ENCODE results near the gene PEF1. TPM values are rescaled to one million over a fixed set of nuclear protein-coding genes. Genes with fewer than 3 reads are reported as not detected.

Gene PEF1
- total and polyA plus RNA-seq, 2 donors (not counting 3 experiments of a cell fraction or from before 2014, with no cell fraction given) = 73.3 to 161 TPM

GRCh38 chr1:31675756-31676155, 31.1 kb upstream of the PEF1 start:
- Histone ChIP-seq H3K79me2 (ENCODE audit: control insufficient read depth, insufficient read depth, low read length) (no peaks in the 10 kb centered on the region), H3K4me3 (replicated peaks in 1 of 3; ENCODE audit: insufficient read depth in 1 of 3, low read depth in 1 of 3, low read length in 3 of 3) (no peak overlapping the region), H3K27ac (ENCODE audit: insufficient read depth, low read depth, low read length) (no peak overlapping the region), H3K9ac (replicated peaks; ENCODE audit: extremely low read depth, insufficient read depth, low read length) (no peak overlapping the region), H2AFZ (ENCODE audit: low read depth, low read length) (no peak overlapping the region), H4K20me1 (replicated peaks; ENCODE audit: control insufficient read depth, extremely low read depth, insufficient read depth, low read length) (no peaks in the 10 kb centered on the region), H3K9me3 (replicated peaks; ENCODE audit: control insufficient read depth, insufficient read depth, low read length) (no peaks in the 10 kb centered on the region), H3K9me1 (replicated peaks; ENCODE audit: control insufficient read depth, extremely low read depth, insufficient read depth, low read length) (no peaks in the 10 kb centered on the region), H3K4me1 (ENCODE audit: control insufficient read depth, extremely low read depth, insufficient read depth, low read length) (peaks cover 8% of the 10 kb centered on the region), H3K27me3 (ENCODE audit: control insufficient read depth in 2 of 2, insufficient read depth in 2 of 2, low read length in 2 of 2) (no peaks in the 10 kb centered on the region), H3K36me3 (ENCODE audit: control insufficient read depth in 2 of 2, extremely low read depth in 1 of 2, insufficient read depth in 2 of 2, low read length in 2 of 2) (no peaks in the 10 kb centered on the region), H3K4me2 (ENCODE audit: insufficient read depth, low read length) (no peak overlapping the region)
- ChIA-PET POLR2A (no interaction called here), CTCF (interaction anchor here (0.6 to 1.6 kb wide), 4 partner anchors 10 to 29 kb away, joined by 3 to 7 read pairs (median 5); no protein-coding TSS in a partner anchor)
- BruUV-seq (replicated peaks) = no TSS peak
- intact Hi-C loops (cut with micrococcal nuclease) = no loop called here
- dilution Hi-C loops (cut with MboI; ENCODE audit: extremely low pct_ligation_motif_present, low sequenced_read_pairs) = no loop called here
- DNase-seq (ENCODE audit: low read depth, low spot score) (no peak), FAIRE-seq (no peak)
- TF ChIP-seq MYC (IDR thresholded peaks at IDR 0.05; ENCODE audit: low read depth, low read length) = no peak
- no peak for TF ChIP-seq POLR2A (IDR thresholded peaks at IDR 0.05; ENCODE audit: low read depth, low read length)
- no peak for TF ChIP-seq EZH2 (IDR thresholded peaks at IDR 0.05; ENCODE audit: borderline replicate concordance, low read depth, low read length, severe bottlenecking)
- no peak for TF ChIP-seq CTCF (IDR thresholded peaks at IDR 0.05; ENCODE audit: extremely low read depth in 1 of 2, insufficient read depth in 1 of 2, low read depth in 1 of 2, low read length in 2 of 2)
- TF ChIP-seq POLR2AphosphoS5 (IDR thresholded peaks at IDR 0.05; ENCODE audit: insufficient read depth, low read depth, low read length) = no peak
- TF ChIP-seq FOS (IDR thresholded peaks at IDR 0.05; ENCODE audit: borderline replicate concordance, insufficient read depth, low read length) = no peak

- Histone ChIP-seq H2AFZ (ENCODE audit: low read depth, low read length) (no peak overlapping the region), H3K27ac (ENCODE audit: insufficient read depth, low read depth, low read length) (no peak overlapping the region), H3K4me3 (replicated peaks in 1 of 3; ENCODE audit: insufficient read depth in 1 of 3, low read depth in 1 of 3, low read length in 3 of 3) (no peak overlapping the region), H4K20me1 (replicated peaks; ENCODE audit: control insufficient read depth, extremely low read depth, insufficient read depth, low read length) (no peaks in the 10 kb centered on the region), H3K79me2 (ENCODE audit: control insufficient read depth, insufficient read depth, low read length) (no peaks in the 10 kb centered on the region), H3K9me3 (replicated peaks; ENCODE audit: control insufficient read depth, insufficient read depth, low read length) (no peaks in the 10 kb centered on the region), H3K4me1 (ENCODE audit: control insufficient read depth, extremely low read depth, insufficient read depth, low read length) (peaks cover 8% of the 10 kb centered on the region), H3K27me3 (ENCODE audit: control insufficient read depth in 2 of 2, insufficient read depth in 2 of 2, low read length in 2 of 2) (no peaks in the 10 kb centered on the region), H3K36me3 (ENCODE audit: control insufficient read depth in 2 of 2, extremely low read depth in 1 of 2, insufficient read depth in 2 of 2, low read length in 2 of 2) (no peaks in the 10 kb centered on the region), H3K9ac (replicated peaks; ENCODE audit: extremely low read depth, insufficient read depth, low read length) (no peak overlapping the region), H3K9me1 (replicated peaks; ENCODE audit: control insufficient read depth, extremely low read depth, insufficient read depth, low read length) (no peaks in the 10 kb centered on the region), H3K4me2 (ENCODE audit: insufficient read depth, low read length) (no peak overlapping the region)
- ChIA-PET CTCF (interaction anchor here (0.6 to 1.6 kb wide), 4 partner anchors 8 to 30 kb away, joined by 3 to 7 read pairs (median 5); no protein-coding TSS in a partner anchor), POLR2A (no interaction called here)
- FAIRE-seq (no peak), DNase-seq (ENCODE audit: low read depth, low spot score) (no peak)
- intact Hi-C loops (cut with micrococcal nuclease) (no loop called here), dilution Hi-C loops (cut with MboI; ENCODE audit: extremely low pct_ligation_motif_present, low sequenced_read_pairs) (no loop called here)
- no TSS peak for BruUV-seq (replicated peaks)
- TF ChIP-seq EZH2 (IDR thresholded peaks at IDR 0.05; ENCODE audit: borderline replicate concordance, low read depth, low read length, severe bottlenecking) = no peak
- TF ChIP-seq GATA2 (IDR thresholded peaks at IDR 0.05; ENCODE audit: insufficient read depth, insufficient read length, low read depth, low read length) = no peak
- TF ChIP-seq CTCF (IDR thresholded peaks at IDR 0.05; ENCODE audit: extremely low read depth in 1 of 2, insufficient read depth in 1 of 2, low read depth in 1 of 2, low read length in 2 of 2) = no peak
- no peak for TF ChIP-seq MYC (IDR thresholded peaks at IDR 0.05; ENCODE audit: low read depth, low read length)
- no peak for TF ChIP-seq POLR2A (IDR thresholded peaks at IDR 0.05; ENCODE audit: low read depth, low read length)
- no peak for TF ChIP-seq JUN (IDR thresholded peaks at IDR 0.05; ENCODE audit: borderline replicate concordance, insufficient read depth, insufficient read length, low read depth)
- TF ChIP-seq FOS (IDR thresholded peaks at IDR 0.05; ENCODE audit: borderline replicate concordance, insufficient read depth, low read length) = no peak
- TF ChIP-seq POLR2AphosphoS5 (IDR thresholded peaks at IDR 0.05; ENCODE audit: insufficient read depth, low read depth, low read length) = no peak
- no peak for TF ChIP-seq MAX (IDR thresholded peaks at IDR 0.05; ENCODE audit: insufficient read depth, insufficient read length)
Measured at GRCh38 chr1:31675161-31675560, 30.5 kb upstream of the PEF1 start.
